Stimulated activated CD8-positive, alpha-beta memory T cell treated with anti-CD3 and anti-CD28 coated beads, Interleukin-4, amount 100 ng/mL, for 1 hour (primary cell): ENCODE data around the gene HTT-AS.

Source experiments
- DNase-seq, 2 donors: peaks; one replicate each; pipeline ENCODE4 v3.0.0-alpha.2; 2020; ENCODE audit warnings: low read depth in 2 of 2, low spot score in 1 of 2

The HTT-AS gene

GRCh38 chr4:3091464-3091863 is 17.1 kb upstream of the HTT-AS start:
- DNase-seq = no peak

DNA sequence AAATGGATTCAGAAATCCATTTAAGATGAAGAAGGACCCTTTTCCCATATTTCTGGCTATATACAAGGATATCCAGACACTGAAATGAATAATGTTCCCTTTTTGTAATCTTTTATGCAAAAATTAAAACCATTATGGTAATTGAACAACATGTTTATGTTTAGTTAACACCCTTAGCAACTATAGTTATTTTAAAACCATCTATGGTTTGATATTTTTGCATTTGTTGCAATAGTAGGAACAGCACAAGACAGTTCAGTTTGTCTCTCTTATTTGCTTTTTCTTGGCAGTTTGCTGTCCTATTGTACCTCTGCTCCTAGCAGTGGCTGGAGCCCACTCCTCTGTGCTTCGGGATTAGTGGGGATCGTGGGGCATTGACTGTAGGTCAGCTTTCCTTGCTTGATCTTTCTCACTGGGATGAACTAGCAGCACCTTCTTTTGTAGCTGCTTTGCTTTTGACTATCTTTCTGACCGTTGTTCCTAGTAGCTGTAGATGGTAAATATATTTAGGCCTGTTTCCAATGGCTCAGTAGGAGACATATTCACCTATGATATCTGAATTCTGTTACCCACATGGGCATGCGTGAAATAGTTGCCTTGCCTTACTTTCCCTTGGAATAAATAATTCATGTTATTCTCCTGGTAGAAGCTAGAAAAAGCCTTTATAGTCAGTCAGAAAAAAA is 12.9 kb upstream of the HTT-AS start:
- no peak for DNase-seq

DNA sequence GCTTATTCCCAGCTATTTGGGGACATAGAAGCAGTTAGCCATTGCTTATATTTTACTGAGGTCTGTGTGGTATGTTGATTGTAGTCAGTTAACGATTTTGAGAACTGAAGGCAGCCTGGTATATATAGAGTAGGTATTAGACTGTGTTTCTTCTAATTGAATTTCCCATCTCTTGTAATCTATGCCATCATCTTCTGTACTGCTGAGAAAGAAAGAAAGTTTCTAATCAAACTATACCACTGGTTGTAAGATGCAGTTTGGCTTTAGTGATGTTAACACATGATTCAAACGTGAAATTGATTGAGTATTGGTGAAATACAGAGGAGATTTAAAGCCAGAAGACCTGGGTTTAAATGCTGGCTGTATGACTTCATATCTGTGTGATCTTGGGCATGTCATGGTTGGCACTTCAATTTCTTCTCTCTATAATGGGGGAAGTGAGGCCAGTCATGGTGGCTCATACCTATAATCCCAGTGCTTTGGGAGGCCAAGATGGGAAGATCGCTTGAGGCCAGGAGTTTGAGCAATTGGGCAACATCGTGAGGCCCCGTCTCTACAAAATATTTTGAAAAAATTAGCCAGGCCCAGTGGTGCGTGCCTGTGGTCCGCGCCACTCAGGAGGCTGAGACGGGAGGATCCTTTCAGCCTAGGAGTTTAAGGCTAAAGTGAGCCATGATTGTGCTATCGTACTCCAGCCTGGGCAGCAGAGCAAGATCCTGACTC is 11.8 kb upstream of the HTT-AS start:
- DNase-seq = no peak

DNA sequence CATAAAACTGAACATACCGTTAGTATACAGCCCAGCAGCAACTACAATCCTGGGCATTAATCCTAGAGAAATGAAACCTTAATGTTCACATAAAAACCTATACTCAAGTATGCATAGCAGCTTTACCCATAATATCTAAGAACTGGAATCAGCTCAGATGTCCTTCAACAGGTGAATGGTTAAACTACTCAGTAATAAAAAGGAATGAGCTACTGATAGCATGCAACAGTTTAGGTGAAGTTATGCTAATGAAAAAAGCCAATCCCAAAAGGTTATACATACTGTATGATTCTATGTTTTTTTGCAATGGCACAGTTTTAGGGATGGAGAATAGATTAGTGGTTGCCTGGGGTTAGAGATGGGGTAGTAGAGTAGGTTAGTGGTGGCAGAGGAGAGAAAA is 9.4 kb upstream of the HTT-AS start:
- no peak for DNase-seq

- DNase-seq = no peak
These were observed 8.7 kb upstream of the HTT-AS start for GRCh38 chr4:3082925-3083515.

- DNase-seq = no peak
These were observed 5.4 kb upstream of the HTT-AS start for GRCh38 chr4:3079694-3080123.

DNA sequence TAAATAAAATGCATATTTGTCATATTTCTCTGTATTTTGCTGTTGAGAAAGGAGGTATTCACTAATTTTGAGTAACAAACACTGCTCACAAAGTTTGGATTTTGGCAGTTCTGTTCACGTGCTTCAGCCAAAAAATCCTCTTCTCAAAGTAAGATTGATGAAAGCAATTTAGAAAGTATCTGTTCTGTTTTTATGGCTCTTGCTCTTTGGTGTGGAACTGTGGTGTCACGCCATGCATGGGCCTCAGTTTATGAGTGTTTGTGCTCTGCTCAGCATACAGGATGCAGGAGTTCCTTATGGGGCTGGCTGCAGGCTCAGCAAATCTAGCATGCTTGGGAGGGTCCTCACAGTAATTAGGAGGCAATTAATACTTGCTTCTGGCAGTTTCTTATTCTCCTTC is 3.5 kb upstream of the HTT-AS start:
- no peak for DNase-seq

- no peak for DNase-seq
These were observed 1.3 kb upstream of the HTT-AS start for GRCh38 chr4:3075652-3075981.

DNA sequence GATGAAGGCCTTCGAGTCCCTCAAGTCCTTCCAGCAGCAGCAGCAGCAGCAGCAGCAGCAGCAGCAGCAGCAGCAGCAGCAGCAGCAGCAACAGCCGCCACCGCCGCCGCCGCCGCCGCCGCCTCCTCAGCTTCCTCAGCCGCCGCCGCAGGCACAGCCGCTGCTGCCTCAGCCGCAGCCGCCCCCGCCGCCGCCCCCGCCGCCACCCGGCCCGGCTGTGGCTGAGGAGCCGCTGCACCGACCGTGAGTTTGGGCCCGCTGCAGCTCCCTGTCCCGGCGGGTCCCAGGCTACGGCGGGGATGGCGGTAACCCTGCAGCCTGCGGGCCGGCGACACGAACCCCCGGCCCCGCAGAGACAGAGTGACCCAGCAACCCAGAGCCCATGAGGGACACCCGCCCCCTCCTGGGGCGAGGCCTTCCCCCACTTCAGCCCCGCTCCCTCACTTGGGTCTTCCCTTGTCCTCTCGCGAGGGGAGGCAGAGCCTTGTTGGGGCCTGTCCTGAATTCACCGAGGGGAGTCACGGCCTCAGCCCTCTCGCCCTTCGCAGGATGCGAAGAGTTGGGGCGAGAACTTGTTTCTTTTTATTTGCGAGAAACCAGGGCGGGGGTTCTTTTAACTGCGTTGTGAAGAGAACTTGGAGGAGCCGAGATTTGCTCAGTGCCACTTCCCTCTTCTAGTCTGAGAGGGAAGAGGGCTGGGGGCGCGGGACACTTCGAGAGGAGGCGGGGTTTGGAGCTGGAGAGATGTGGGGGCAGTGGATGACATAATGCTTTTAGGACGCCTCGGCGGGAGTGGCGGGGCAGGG is 711 bp upstream of the HTT-AS start:
- no peak for DNase-seq

DNA sequence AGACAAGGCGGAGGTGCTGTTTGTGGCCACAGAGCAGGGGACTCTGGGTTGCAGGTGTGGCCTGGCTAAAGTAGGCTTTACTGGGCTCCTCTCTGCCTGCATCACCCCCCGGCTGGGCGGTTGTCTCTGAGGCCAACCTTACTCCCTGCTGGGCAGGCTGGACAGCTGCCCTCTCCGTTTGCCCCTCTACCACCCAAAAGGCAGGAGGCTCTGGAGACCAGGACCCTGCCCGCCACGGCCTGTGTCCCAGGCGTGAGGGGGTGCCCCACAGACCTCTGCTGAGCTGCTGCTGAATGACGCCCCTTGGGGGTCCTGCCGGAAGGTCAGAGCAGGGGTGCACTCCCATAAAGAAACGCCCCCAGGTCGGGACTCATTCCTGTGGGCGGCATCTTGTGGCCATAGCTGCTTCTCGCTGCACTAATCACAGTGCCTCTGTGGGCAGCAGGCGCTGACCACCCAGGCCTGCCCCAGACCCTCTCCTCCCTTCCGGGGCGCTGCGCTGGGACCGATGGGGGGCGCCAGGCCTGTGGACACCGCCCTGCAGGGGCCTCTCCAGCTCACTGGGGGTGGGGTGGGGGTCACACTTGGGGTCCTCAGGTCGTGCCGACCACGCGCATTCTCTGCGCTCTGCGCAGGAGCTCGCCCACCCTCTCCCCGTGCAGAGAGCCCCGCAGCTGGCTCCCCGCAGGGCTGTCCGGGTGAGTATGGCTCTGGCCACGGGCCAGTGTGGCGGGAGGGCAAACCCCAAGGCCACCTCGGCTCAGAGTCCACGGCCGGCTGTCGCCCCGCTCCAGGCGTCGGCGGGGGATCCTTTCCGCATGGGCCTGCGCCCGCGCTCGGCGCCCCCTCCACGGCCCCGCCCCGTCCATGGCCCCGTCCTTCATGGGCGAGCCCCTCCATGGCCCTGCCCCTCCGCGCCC is 920 bp downstream of the HTT-AS start:
- no peak for DNase-seq

DNA sequence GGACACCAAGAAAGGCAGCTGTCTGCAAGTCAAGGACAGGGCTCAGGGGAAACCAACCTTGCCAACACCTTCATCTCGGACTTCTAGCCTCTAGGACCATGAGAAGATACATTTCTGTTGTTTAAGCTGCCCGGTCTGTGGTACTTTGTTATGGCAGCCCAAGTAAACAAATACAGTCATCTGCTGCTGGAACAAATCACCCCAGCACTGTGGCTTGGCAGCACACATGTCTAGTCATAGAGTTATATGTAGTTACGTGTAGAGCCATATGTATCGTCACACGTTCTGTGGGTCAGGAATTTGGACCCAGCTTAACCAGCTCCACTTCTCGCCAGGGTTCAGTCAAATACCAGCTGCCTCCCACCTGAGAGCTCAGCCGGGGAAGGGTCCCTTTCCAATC is 2.5 kb downstream of the HTT-AS start:
- no peak for DNase-seq

DNA sequence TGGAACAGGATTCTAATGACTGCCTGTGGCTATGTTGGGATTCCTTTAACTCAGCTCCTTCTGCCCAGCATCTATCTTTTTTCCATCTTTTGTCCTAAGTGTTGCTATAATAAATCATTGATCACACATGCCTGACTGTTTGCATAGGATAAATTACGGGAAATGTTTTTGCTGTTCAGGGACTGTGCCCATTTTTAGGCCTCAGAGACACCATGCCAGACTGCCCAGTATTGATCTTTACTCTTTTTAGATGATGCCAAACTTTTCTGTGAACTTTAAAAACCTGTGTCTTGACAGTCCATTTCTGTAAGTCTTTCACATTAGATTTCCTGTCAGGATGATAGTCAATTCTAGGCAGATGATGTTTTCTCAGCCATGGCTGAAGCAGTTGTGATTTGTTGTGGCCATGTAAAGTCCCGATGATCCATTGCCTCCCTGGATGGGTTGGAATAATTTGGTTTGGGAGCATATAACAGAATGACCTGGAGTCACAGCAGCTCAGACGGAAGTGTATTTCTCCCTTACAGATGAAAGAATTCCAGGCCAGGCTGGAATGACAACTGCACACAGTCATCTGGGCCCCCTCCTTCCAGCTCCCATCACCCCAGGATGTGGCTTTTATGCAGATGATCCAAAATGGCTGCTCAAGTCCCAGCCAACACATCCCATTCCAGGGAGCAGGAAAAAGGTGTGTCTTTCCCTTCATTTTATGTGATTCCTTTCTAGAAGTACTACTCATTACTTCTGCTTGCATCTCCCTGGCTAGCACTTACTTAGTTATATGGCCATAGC is 3.4 kb downstream of the HTT-AS start:
- DNase-seq = no peak

GRCh38 chr4:3069661-3070199 is 4.6 kb downstream of the HTT-AS start:
- no peak for DNase-seq

- DNase-seq = no peak
These were observed 6.8 kb downstream of the HTT-AS start for GRCh38 chr4:3067473-3068001.

DNA sequence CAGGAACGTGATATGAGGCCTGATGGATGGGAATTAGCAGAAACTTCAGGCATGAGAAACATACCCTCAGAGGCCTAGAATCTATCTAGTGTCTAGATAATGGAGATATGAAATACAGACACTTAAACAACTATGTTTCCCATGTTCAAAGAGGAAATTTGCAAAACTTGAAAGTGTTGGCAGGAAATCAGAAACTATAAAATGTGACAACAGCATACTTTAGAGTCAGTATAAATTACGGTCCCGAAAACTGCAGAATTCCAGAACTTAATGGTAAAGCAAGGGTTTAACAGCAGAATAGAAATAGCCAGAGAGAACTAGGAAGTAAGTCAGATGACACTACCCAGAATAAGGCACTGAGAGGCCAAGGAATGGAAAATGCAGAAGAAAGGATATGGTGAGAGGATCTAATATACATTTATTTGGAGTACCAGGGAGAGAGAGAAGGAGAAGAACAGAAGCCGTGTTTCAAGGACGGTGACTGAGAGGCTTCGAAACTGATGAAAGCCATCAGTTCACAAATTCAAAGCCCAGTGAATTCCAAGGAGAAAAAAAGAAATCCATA is 7.4 kb downstream of the HTT-AS start:
- DNase-seq = no peak

GRCh38 chr4:3065551-3065950 is 8.8 kb downstream of the HTT-AS start:
- no peak for DNase-seq

- no peak for DNase-seq
These were observed 11.9 kb downstream of the HTT-AS start for GRCh38 chr4:3062471-3062870.

GRCh38 chr4:3060946-3061345 is 13.4 kb downstream of the HTT-AS start:
- DNase-seq = no peak

GRCh38 chr4:3059943-3060342 is 14.4 kb downstream of the HTT-AS start:
- DNase-seq = no peak
